GM21381 (cell line): Measurements from ENCODE around the gene FBLN2.
"Not testable (repeated sequence)": the region's sequence is repeated elsewhere in the genome, so short reads cannot be mapped to it uniquely, and the experiment has no call there.

Source experiments
- ATAC-seq: cut with Tn5 transposase; IDR thresholded peaks from one replicate; pipeline ENCODE4 v1.9.1; 2021; ENCODE audit warnings: mild to moderate bottlenecking, moderate library complexity; ENCODE audit not compliant: unreplicated experiment

Gene FBLN2

GRCh38 chr3:13513051-13513912, 35.6 kb upstream of the FBLN2 start:
- ATAC-seq: no peak

- ATAC-seq: no peak
These were observed 34.9 kb upstream of the FBLN2 start for GRCh38 chr3:13513913-13514517.

- ATAC-seq: no peak
These were observed 34.1 kb upstream of the FBLN2 start for GRCh38 chr3:13514639-13515435.

- ATAC-seq: no peak
These were observed 32.9 kb upstream of the FBLN2 start for GRCh38 chr3:13515786-13516759.

GRCh38 chr3:13516760-13517135, 32.2 kb upstream of the FBLN2 start:
- ATAC-seq: no peak

- ATAC-seq: no peak
These were observed 31.5 kb upstream of the FBLN2 start for GRCh38 chr3:13517253-13517977.

GRCh38 chr3:13518516-13518953, 30.4 kb upstream of the FBLN2 start:
- no peak for ATAC-seq

- no peak for ATAC-seq
These were observed 29.7 kb upstream of the FBLN2 start for GRCh38 chr3:13519006-13519791.

GRCh38 chr3:13520326-13520880, 28.5 kb upstream of the FBLN2 start:
- ATAC-seq: no peak

GRCh38 chr3:13521309-13521708, 27.6 kb upstream of the FBLN2 start:
- ATAC-seq: no peak

GRCh38 chr3:13521749-13522148, 27.2 kb upstream of the FBLN2 start:
- not testable (repeated sequence) for ATAC-seq

- ATAC-seq: no peak
These were observed 26.7 kb upstream of the FBLN2 start for GRCh38 chr3:13522236-13522635.

GRCh38 chr3:13524979-13525669, 23.8 kb upstream of the FBLN2 start:
- ATAC-seq: no peak

- no peak for ATAC-seq
These were observed 22.9 kb upstream of the FBLN2 start for GRCh38 chr3:13525827-13526625.

- ATAC-seq: no peak
These were observed 22.3 kb upstream of the FBLN2 start for GRCh38 chr3:13526626-13526949.

GRCh38 chr3:13528217-13528867, 20.6 kb upstream of the FBLN2 start:
- ATAC-seq: no peak
